Measurements from ENCODE around the gene GPR132. TPM values are rescaled to one million over a fixed set of nuclear protein-coding genes. Genes with fewer than 3 reads are reported as not detected.
A peak's percentile ranks its signal among the peaks of the same experiment; 100 is the strongest.

The GPR132 gene
- total and polyA plus RNA-seq, 2 of the 13 experiments (the other 11 are each of a cell fraction or from before 2014, with no cell fraction given): not detected

DNA sequence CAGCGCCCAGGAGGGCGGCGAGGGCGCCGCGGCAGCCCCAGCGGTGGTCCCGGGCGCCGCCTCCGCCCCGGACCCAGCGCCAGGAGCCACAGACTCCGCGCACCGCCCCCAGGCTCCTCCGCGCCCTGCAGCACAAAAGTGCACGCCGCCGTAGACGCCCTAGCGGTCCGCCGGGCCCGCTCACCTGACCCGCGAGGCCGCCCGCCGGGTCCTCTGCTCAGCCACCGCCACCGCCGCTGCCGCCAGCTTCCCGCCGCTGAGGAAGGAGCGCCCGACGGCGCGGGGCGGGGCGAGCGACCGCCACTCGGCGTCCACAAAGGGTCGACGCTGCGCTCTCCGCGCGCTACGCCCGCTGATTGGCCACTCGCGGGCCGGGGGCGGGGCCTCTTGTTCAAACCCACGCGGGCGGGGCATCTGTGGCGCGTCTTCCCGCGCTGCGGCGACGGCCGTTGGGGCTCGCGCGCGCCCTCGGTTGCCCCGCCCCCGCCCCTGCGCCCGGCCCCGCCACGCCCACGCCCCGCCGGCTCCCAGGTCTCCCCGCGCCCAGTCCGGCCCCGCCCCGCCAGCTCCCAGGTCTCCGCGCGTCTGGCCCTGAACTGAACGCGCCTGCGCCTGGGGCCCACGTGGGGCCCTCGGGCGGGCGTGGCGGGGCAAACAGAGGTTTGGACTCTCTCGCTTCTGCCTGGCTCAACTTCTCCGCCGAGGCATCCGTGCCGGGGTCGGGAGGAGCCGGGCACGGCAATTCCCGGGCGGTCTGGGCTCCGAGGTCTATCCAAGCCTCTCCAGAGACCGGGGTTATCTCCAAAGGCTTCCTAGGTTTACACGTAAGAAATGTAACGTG lies 44.2 kb downstream of the GPR132 start, which contains the start of gene CDCA4 (continued):
- no peak for TF ChIP-seq ZNF260 (CRISPR knock-in tag; IDR thresholded peaks at IDR 0.05; ENCODE audit: borderline replicate concordance, low read depth)
- TF ChIP-seq U2AF2 (IDR thresholded peaks at IDR 0.05; ENCODE audit: low read depth, low read length): 0 out of 2 replicates have a peak, but pooled peaks have one; percentile 37
- TF ChIP-seq IRX3 (CRISPR knock-in tag; IDR thresholded peaks at IDR 0.05; ENCODE audit: borderline replicate concordance, low read depth): 0 out of 2 replicates have a peak, but pooled peaks have one; percentile 58
- TF ChIP-seq NFE2 (CRISPR knock-in tag; IDR thresholded peaks at IDR 0.05): no peak
- TF ChIP-seq ADNP (CRISPR knock-in tag; IDR thresholded peaks at IDR 0.05): no peak
- TF ChIP-seq ZNF30 (CRISPR knock-in tag; IDR thresholded peaks at IDR 0.05): no peak
- TF ChIP-seq ZNF234 (CRISPR knock-in tag; conservative IDR thresholded peaks at IDR 0.05): no peak
- no peak for TF ChIP-seq RBAK (CRISPR knock-in tag; IDR thresholded peaks at IDR 0.05)
- peak; percentile 33; the same call in 1 of the 2 replicates for TF ChIP-seq NRL (CRISPR knock-in tag; IDR thresholded peaks at IDR 0.05; ENCODE audit: borderline replicate concordance)
- TF ChIP-seq SNAI1 (CRISPR knock-in tag; IDR thresholded peaks at IDR 0.05; ENCODE audit: borderline replicate concordance): no peak
- peak; percentile 86 for TF ChIP-seq NFYB (CRISPR knock-in tag; IDR thresholded peaks at IDR 0.05)
- TF ChIP-seq ZNF207 (IDR thresholded peaks at IDR 0.05; ENCODE audit: borderline replicate concordance): no peak
- TF ChIP-seq MEIS2 (CRISPR knock-in tag; IDR thresholded peaks at IDR 0.05): no peak
- TF ChIP-seq, protein P1, sequence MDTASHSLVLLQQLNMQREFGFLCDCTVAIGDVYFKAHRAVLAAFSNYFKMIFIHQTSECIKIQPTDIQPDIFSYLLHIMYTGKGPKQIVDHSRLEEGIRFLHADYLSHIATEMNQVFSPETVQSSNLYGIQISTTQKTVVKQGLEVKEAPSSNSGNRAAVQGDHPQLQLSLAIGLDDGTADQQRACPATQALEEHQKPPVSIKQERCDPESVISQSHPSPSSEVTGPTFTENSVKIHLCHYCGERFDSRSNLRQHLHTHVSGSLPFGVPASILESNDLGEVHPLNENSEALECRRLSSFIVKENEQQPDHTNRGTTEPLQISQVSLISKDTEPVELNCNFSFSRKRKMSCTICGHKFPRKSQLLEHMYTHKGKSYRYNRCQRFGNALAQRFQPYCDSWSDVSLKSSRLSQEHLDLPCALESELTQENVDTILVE (CRISPR knock-in tag; IDR thresholded peaks at IDR 0.05): no peak
- TF ChIP-seq EP300 (IDR thresholded peaks at IDR 0.05; ENCODE audit: low read depth in 2 of 2, low read length in 2 of 2): no peak
- no peak for TF ChIP-seq EP300 (CRISPR knock-in tag; IDR thresholded peaks at IDR 0.05; ENCODE audit: borderline replicate concordance)
- TF ChIP-seq ZNF615 (CRISPR knock-in tag; IDR thresholded peaks at IDR 0.05; ENCODE audit: borderline replicate concordance): no peak
- no peak for TF ChIP-seq ZNF781 (CRISPR knock-in tag; IDR thresholded peaks at IDR 0.05; ENCODE audit: borderline replicate concordance, not compliant biosample characterization)
- no peak for TF ChIP-seq ZBTB10 (CRISPR knock-in tag; IDR thresholded peaks at IDR 0.05; ENCODE audit: borderline replicate concordance)
- peak; percentile 86 for TF ChIP-seq ZFY (CRISPR knock-in tag; IDR thresholded peaks at IDR 0.05)
- TF ChIP-seq, protein P2, sequence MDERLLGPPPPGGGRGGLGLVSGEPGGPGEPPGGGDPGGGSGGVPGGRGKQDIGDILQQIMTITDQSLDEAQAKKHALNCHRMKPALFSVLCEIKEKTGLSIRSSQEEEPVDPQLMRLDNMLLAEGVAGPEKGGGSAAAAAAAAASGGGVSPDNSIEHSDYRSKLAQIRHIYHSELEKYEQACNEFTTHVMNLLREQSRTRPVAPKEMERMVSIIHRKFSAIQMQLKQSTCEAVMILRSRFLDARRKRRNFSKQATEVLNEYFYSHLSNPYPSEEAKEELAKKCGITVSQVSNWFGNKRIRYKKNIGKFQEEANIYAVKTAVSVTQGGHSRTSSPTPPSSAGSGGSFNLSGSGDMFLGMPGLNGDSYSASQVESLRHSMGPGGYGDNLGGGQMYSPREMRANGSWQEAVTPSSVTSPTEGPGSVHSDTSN (CRISPR knock-in tag; IDR thresholded peaks at IDR 0.05): no peak
- TF ChIP-seq GTF2F1 (IDR thresholded peaks at IDR 0.05; ENCODE audit: low read length): no peak
- no peak for TF ChIP-seq TCF12 (IDR thresholded peaks at IDR 0.05)
- no peak for TF ChIP-seq TCF12 (CRISPR knock-in tag; IDR thresholded peaks at IDR 0.05)
- no peak; the same call in 1 of the 2 replicates for TF ChIP-seq ZNF709 (CRISPR knock-in tag; IDR thresholded peaks at IDR 0.05)
- TF ChIP-seq TFAP4 (IDR thresholded peaks at IDR 0.05; ENCODE audit: borderline replicate concordance, low read depth): no peak

Measured in HepG2 (cell line).